HuH-7.5 (cell line): ENCODE results near the gene AUTS2.

Source experiments
- DNase-seq: peaks from one replicate; pipeline ENCODE4 v3.0.0; 2011; ENCODE audit warnings: low spot score

The AUTS2 gene

GRCh38 chr7:69656890-69657289, 58.6 kb downstream of the AUTS2 start:
- no peak for DNase-seq

- no peak for DNase-seq
Observed at GRCh38 chr7:69657331-69657730, 59.1 kb downstream of the AUTS2 start.

- no peak for DNase-seq
Observed at GRCh38 chr7:69657985-69658384, 59.7 kb downstream of the AUTS2 start.

- DNase-seq, result no peak
Observed at GRCh38 chr7:69659983-69660382, 61.7 kb downstream of the AUTS2 start.

- DNase-seq, result no peak
Observed at GRCh38 chr7:69661342-69661741, 63.1 kb downstream of the AUTS2 start.

- DNase-seq, result no peak
Observed at GRCh38 chr7:69663911-69664832, 65.9 kb downstream of the AUTS2 start.

GRCh38 chr7:69665369-69665768, 67.1 kb downstream of the AUTS2 start:
- DNase-seq, result no peak

- DNase-seq, result no peak
Observed at GRCh38 chr7:69668339-69668870, 70.1 kb downstream of the AUTS2 start.

GRCh38 chr7:69670701-69671100, 72.4 kb downstream of the AUTS2 start:
- DNase-seq, result no peak

- no peak for DNase-seq
Observed at GRCh38 chr7:69673074-69673473, 74.8 kb downstream of the AUTS2 start.

- no peak for DNase-seq
Observed at GRCh38 chr7:69674701-69675182, 76.5 kb downstream of the AUTS2 start.

GRCh38 chr7:69676247-69676646, 78.0 kb downstream of the AUTS2 start:
- no peak for DNase-seq

GRCh38 chr7:69677054-69677852, 79.0 kb downstream of the AUTS2 start:
- no peak for DNase-seq

- no peak for DNase-seq
Observed at GRCh38 chr7:69677881-69678493, 79.7 kb downstream of the AUTS2 start.

GRCh38 chr7:69678494-69679187, 80.4 kb downstream of the AUTS2 start:
- no peak for DNase-seq

- no peak for DNase-seq
Observed at GRCh38 chr7:69681181-69681580, 82.9 kb downstream of the AUTS2 start.

- DNase-seq, result no peak
Observed at GRCh38 chr7:69682518-69682917, 84.2 kb downstream of the AUTS2 start.

- DNase-seq, result no peak
Observed at GRCh38 chr7:69683002-69683401, 84.7 kb downstream of the AUTS2 start.

- DNase-seq, result no peak
Observed at GRCh38 chr7:69684369-69685292, 86.4 kb downstream of the AUTS2 start.

- DNase-seq, result no peak
Observed at GRCh38 chr7:69685293-69685631, 87.0 kb downstream of the AUTS2 start.

GRCh38 chr7:69686366-69686765, 88.1 kb downstream of the AUTS2 start:
- DNase-seq, result no peak
